ENCODE measurements around the gene DCPS.
"Not testable (repeated sequence)": the region's sequence is repeated elsewhere in the genome, so short reads cannot be mapped to it uniquely, and the experiment has no call there.

Gene DCPS

DNA sequence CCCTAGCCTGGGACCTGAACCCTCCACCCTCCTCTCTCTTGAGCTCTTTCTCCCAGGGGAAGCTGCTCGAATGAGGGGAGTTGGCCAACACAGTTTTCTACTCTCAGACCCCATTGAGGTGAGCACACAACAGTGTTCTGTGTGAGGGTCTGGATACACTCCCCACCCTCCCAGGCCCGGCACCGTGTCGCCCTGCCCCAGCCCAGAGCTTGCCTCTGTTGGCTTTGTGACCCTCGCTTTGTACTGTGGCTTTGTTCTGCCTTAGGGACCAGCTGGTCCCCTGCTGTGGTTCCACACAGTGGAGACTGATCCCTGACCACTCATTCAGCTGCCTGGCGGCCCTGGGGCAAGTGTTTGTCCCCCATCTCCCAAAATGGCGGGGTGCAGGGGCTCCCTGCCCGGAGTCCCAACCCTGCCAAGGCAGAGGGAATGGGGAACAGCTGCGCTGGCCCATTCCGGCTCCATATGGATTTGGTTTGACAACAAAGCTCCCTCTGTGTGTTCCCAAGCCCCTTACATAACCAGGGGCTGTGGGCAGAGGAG lies 59.9 kb downstream of the DCPS start:
- no peak for DNase-seq (ENCODE audit: extremely low read depth, low read depth)
- TF ChIP-seq, protein P1, sequence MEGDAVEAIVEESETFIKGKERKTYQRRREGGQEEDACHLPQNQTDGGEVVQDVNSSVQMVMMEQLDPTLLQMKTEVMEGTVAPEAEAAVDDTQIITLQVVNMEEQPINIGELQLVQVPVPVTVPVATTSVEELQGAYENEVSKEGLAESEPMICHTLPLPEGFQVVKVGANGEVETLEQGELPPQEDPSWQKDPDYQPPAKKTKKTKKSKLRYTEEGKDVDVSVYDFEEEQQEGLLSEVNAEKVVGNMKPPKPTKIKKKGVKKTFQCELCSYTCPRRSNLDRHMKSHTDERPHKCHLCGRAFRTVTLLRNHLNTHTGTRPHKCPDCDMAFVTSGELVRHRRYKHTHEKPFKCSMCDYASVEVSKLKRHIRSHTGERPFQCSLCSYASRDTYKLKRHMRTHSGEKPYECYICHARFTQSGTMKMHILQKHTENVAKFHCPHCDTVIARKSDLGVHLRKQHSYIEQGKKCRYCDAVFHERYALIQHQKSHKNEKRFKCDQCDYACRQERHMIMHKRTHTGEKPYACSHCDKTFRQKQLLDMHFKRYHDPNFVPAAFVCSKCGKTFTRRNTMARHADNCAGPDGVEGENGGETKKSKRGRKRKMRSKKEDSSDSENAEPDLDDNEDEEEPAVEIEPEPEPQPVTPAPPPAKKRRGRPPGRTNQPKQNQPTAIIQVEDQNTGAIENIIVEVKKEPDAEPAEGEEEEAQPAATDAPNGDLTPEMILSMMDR (IDR thresholded peaks at IDR 0.05; ENCODE audit: low read depth, low read length): no peak

DNA sequence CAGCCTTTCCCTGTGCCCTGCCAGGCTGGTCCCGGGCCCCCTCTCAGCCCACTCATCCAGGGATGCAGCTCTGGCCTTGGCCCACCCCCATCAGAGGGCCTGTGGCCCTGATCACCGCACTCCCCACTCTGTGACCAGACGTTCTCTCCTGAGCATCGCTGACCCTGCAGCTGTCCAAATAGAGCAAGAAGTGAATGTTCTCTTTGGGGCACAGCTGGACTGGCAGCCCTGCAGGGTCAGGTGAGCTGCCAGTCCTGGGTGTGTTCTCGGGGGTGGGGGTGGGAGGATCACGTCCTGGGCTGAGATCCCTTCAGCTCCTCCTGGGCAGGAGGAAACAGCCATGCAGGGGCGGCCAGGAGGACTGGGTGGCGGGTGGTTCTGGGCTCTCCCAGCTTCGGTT lies 60.9 kb downstream of the DCPS start:
- not testable (repeated sequence) for DNase-seq (ENCODE audit: extremely low read depth, low read depth)

DNA sequence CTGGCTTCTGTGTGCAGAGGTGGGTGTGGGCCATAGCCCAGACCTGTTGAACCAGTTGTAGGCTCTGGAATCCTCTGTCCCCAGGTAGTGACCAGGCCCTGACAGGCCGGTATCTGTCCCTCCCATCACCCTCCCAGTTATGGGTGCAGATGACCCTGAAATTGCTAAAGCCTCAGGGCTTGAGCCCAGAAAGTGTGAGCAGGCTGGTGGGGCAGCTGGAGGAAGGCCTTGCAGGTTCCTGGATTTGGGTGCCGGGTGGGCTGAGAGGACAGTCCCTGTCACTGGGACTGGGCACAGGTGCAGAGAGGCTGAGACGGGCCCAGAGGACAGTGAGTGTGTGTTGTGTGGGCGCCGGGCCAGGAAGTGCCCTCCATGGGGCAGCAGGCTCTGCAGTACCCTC lies 61.6 kb downstream of the DCPS start:
- DNase-seq (ENCODE audit: extremely low read depth, low read depth): not testable (repeated sequence)

DNA sequence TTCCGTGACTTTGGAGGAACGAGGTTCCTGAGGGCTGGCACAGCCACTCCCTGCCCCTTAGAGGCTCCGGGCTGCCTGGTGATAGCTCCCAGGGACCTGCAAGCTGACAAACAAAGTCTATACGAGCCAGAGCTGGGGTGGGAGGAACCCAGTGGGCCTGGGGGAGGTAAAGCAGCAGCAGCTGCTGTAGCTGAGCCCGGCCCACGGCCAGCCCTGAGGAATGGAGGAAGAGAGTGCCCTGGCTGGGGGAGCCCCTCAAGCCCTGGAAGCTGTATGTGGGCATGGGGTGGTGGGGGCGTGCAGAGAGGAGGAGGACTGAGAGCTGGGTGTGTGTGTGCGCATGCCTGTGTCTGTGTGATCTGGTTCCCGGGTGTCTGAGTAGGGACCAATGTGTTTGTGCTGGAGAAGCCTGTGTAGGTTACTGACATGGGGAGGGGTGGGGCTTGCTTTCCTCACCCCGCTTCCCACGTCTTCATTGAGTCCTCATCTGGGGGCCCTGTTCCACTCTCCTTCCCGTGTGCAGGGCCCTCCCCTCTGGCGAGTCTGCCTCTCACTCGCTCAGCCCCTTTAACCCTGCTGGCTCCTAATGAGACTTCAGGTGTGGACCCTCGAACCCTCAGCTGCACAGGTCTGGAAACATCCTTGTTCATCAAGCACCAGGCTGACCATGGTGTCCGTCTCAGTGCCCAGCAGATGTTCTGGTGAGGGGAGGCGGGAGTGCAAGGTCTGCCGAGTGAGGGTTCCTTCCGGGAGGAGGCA lies 62.4 kb downstream of the DCPS start:
- TF ChIP-seq, protein P1 (IDR thresholded peaks at IDR 0.05; ENCODE audit: low read depth, low read length): no peak
- no peak for DNase-seq (ENCODE audit: extremely low read depth, low read depth)

DNA sequence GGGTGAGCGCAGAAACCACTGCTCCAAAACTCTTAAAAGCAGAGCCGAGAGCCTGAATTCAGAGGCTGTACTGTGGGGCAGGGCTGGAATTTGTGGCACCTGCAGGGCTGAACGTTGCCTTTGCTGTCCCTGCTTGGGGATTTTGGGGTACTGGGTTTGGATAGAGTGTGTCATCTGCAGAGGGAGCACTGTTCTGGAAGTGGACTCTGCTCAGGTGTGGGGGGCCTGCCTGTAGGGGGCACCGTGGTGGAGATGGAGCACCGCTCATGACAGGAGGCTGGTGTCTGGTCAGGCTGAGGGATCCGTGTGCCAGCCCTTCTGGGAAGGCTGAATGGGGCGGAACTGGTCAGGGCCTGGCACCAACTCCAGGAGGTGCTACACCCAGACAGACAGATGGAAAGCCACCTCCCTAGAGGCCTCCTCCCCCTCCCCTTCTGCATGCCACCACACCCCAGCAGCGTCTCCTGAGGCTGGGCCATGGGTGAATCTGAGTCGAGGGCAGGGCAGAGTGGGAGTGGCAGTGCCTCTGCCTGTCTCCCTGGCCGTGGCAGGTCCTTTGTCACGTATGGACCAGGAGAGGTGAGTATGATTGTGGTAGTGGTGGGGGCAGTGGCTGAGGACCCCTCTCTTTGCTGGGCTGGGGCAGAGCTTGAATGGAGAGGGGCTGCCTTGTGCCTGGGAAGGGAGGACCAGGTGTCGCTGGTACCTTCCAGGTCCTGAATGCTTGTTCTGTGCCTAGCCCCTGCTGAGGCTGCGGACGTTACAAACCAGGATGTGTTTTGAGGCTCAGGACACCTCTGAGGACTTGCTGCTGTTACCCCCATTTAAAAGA lies 63.2 kb downstream of the DCPS start:
- not testable (repeated sequence) for DNase-seq (ENCODE audit: extremely low read depth, low read depth)

DNA sequence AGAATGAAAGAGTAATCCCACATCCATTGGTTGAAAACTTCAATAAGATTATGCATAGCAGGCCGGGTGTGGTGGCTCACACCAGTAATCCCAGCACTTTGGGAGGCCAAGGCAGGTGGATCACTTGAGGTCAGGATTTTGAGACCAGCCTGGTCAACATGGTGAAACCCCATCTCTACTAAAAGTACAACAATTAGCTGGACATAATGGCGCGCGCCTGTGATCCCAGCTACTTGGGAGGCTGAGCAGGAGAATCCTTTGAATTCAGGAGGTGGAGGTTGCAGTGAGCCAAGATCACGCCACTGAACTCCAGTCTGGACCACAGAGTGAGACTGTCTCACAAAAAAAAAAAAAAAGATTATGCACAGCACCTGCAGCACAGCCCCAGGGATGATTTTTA lies 63.9 kb downstream of the DCPS start:
- DNase-seq (ENCODE audit: extremely low read depth, low read depth): not testable (repeated sequence)

DNA sequence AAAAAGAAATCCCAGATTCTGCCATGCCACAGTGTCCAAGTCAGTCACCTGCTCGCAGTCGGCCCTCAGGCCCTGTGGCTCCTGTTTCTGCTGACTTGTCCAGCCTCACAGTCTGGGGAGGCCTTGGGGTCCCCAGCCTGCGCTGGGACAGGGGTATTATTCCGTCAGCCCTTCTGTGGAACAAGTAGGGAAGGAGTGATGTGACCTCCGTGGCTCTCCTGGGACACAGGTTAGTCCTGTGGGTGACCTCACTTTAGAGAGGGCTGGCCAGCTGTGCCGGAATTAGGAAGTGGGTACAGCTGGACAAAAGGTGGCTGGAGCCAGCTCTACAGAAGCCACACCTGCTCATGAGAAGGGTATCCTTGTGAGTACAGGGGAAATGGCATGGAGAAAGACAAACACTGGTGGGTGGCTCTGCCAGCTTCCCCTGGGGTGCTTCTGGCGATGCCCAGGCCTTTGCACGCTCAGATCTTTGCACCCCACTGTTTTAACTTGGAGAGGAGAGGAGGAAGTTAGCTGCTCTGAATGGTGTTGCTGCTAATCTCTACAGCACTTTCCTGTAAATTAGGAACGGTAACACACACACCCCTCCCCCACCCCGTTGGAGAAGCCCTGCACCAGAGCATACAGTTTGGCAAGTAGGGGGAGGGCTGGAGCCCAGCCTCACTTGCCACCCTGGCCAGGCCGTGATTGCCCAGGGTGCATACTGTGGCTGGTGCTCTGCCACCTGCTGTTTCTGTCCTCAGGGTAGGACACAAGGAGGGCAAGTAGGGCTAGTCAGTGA lies 64.7 kb downstream of the DCPS start:
- not testable (repeated sequence) for DNase-seq (ENCODE audit: extremely low read depth, low read depth)

DNA sequence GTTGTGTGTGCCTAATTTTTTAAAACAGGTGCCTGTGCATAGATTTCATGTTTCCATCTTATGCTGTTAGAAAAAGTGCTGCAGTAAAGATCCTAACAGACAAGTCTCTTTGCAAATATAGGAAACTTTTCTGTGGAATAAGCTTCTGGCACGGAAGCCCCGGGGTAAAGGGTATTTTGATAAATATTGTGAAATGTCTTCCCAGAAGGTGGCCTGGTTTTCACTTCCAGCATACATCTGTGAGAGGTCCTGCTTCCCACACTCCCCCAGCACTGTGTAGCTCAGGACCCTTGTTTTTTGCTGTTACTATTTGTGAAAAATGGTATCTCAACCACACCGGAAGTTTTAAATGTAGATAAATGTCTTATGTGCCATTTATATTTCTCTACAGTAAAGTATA lies 66.2 kb downstream of the DCPS start:
- no peak for DNase-seq (ENCODE audit: extremely low read depth, low read depth)
- TF ChIP-seq, protein P1 (IDR thresholded peaks at IDR 0.05; ENCODE audit: low read depth, low read length): no peak

DNA sequence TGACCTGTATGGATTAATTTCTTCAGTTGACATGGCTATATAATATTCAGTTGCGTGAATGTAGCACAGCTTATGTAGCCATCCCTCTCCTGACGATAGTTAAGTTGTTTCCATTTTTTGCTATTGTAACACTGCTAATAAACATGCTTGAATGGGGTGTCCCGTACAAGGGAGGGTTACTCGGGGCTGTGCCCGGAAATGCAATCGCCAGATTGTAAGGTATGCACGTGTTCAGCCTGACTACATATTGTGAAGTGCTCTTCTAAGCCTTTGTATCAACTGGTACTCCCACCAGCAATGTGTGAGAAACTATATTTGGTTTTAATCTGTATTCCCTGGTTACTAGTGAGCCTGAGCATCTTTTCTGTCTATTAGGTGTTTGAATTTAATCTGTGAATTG lies 67.7 kb downstream of the DCPS start:
- no peak for DNase-seq (ENCODE audit: extremely low read depth, low read depth)

DNA sequence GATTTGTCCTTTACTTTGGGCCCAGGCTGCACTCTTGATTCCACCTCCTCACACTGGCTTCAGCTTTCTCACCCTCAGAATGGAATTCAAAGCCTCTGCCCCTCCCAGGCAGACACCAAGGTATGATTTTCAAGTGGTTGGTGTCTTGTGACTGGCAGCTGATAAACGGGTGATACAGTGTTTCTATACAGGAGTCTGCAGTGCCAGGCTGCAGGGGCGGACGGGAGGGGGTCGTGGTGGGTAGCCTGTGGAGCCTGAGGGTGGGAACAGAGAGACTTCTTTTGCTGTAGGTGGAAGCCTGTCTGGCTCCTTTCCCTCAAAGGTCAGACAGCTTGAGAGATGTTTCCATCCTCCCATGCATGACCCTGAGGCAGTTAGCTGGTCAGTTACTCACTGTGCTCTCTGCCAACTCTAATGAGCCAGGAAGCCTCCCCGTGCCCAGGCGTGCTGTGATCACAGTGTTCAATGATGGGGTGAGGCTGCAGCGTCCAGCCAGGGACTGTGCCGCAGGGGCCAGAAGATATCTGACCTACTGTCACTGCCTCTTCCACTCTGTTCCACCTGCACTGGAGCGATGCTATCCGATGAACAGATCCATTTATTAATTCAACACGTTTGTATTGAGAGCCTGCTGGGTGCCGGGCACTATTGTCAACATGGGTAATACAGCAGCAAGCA lies 69.7 kb downstream of the DCPS start:
- not testable (repeated sequence) for DNase-seq (ENCODE audit: extremely low read depth, low read depth)

More for the DNA sequence above, 67.7 kb downstream of the DCPS start:
- TF ChIP-seq, protein P1 (IDR thresholded peaks at IDR 0.05; ENCODE audit: low read depth, low read length): no peak

DNA sequence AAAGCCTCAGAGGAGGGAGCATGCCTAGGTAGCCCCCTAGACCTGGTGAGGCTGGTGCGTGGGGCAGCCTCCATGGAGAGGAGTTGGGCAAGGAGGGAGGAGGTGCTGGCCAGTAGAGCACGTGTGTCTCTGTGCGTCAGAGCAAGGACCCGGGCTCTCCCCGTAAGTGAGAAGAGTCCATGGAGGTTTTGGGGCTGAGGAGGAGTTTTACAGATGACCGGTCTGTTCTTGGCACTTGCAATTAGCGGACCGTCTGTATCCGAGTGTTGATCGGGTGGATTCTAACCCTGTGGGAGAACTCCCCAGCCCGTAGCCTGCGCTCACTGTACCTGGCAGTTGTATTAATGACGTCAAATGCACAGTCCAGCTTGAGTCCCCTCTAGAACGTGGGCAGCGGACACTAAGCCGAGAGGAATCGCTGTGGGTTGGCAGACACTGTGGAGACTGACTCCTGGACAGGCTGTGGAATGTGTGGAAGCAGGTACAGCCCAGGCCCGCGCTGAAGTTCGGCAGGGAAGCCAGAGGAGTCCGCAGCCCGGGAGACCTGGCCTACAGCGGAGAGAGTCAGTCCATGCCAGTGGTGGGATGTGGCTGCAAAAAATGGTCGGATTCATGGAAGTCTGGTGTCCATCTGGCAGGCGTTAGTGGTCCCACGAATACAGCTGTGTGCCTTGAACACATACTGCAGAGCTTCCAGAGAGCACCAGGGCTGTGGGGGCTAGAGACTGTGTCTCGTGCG lies 70.9 kb downstream of the DCPS start:
- not testable (repeated sequence) for DNase-seq (ENCODE audit: extremely low read depth, low read depth)

Data from AG09319 (cell line).